IMR-90 (cell line): ENCODE results near the gene MPPED2. TPM values are rescaled to one million over a fixed set of nuclear protein-coding genes. Genes with fewer than 3 reads are reported as not detected.

Experiments
- ATAC-seq: fragments of 200-7000 bp; cut with Tn5 transposase; 2 replicates; pipeline ENCODE4 v1.9.1; 2020; ENCODE audit warnings: low read depth, mild to moderate bottlenecking, moderate library complexity
- BruUV-seq: library from RNA; stranded (reverse); fragments of 400-500 nt; replicated peaks from 2 replicates; lab custom pipeline; 2021; lab: Mats Ljungman, UMichigan
- CTCF ChIA-PET: fragments of 300-600 bp; formaldehyde crosslinking; extraction: SDS; loops from one replicate; lab custom pipeline; 2021; ENCODE audit warnings: antibody characterized with exemption; lab: Yijun Ruan, JAX
- POLR2A ChIA-PET: fragments of 300-600 bp; sonication (Branson Sonifier 250); formaldehyde crosslinking; loops from one replicate; lab custom pipeline; 2022; ENCODE audit warnings: antibody characterized with exemption; ENCODE audit not compliant: unreplicated experiment; lab: Charles Lee
- DNase-seq: peaks from one replicate; pipeline ENCODE4 v3.0.0; 2013
- H2AFZ ChIP-seq: replicated peaks from 2 replicates; pipeline ENCODE3; 2013; ENCODE audit warnings: low read length, mild to moderate bottlenecking; ENCODE audit not compliant: poor library complexity
- H2AK5ac ChIP-seq: 2 replicates; pipeline ENCODE4 v1.6.1; 2013; ENCODE audit warnings: low read depth, low read length, inconsistent platforms
- H2AK9ac ChIP-seq: replicated peaks from 2 replicates; pipeline ENCODE3; 2013; ENCODE audit warnings: mild to moderate bottlenecking, low read depth, low read length, moderate library complexity; ENCODE audit not compliant: poor library complexity
- H2BK120ac ChIP-seq: 2 replicates; pipeline ENCODE4 v1.6.1; 2013; ENCODE audit warnings: low read depth, low read length, inconsistent platforms
- H2BK15ac ChIP-seq: 3 replicates; pipeline ENCODE4 v1.6.1; 2013; ENCODE audit warnings: low read depth, low read length, inconsistent platforms
- H2BK20ac ChIP-seq: 2 replicates; pipeline ENCODE4 v1.6.1; 2013; ENCODE audit warnings: low read depth, mild to moderate bottlenecking, inconsistent platforms, low read length, moderate library complexity
- H2BK5ac ChIP-seq: 2 replicates; pipeline ENCODE4 v1.6.1; 2013; ENCODE audit warnings: mild to moderate bottlenecking, low read depth, low read length, inconsistent platforms; ENCODE audit not compliant: poor library complexity, severe bottlenecking
- H3K14ac ChIP-seq: replicated peaks from 2 replicates; pipeline ENCODE4 v1.6.1; 2013; ENCODE audit warnings: low read depth, low read length, inconsistent platforms
- H3K18ac ChIP-seq: 2 replicates; pipeline ENCODE4 v1.6.1; 2013; ENCODE audit warnings: low read depth, low read length, control low read depth
- H3K23ac ChIP-seq: 2 replicates; pipeline ENCODE4 v1.6.1; 2013; ENCODE audit warnings: low read depth, low read length, inconsistent platforms
- H3K27ac ChIP-seq: 2 replicates; pipeline ENCODE4 v1.5.1; 2013; ENCODE audit warnings: mild to moderate bottlenecking, control low read depth, low read length; ENCODE audit not compliant: insufficient read depth
- H3K27me3 ChIP-seq: 2 replicates; pipeline ENCODE4 v1.6.1; 2013; ENCODE audit warnings: low read length; ENCODE audit not compliant: control insufficient read depth, insufficient read depth
- H3K36me3 ChIP-seq: 2 replicates; pipeline ENCODE4 v1.6.1; 2013; ENCODE audit warnings: low read length, mixed read lengths; ENCODE audit not compliant: control insufficient read depth, insufficient read depth
- H3K4ac ChIP-seq: 2 replicates; pipeline ENCODE4 v1.6.1; 2013; ENCODE audit warnings: low read depth, low read length, inconsistent platforms
- H3K4me1 ChIP-seq: 2 replicates; pipeline ENCODE4 v1.6.1; 2013; ENCODE audit warnings: low read length, mixed read lengths; ENCODE audit not compliant: control insufficient read depth, insufficient read depth
- H3K4me2 ChIP-seq: 2 replicates; pipeline ENCODE4 v1.6.1; 2013; ENCODE audit warnings: low read depth, mild to moderate bottlenecking, control low read depth, low read length, moderate library complexity
- H3K4me3 ChIP-seq: 2 replicates; pipeline ENCODE4 v1.5.1; 2013; ENCODE audit warnings: low read depth, mild to moderate bottlenecking, control low read depth, low read length, moderate library complexity; ENCODE audit not compliant: insufficient read depth
- H3K56ac ChIP-seq: 2 replicates; pipeline ENCODE4 v1.6.1; 2013; ENCODE audit warnings: low read length, inconsistent platforms; ENCODE audit not compliant: insufficient read depth; ENCODE audit errors: extremely low read depth
- H3K79me1 ChIP-seq, 2 experiments: 2 replicates each; pipeline ENCODE4 v1.6.1; 2013; ENCODE audit warnings: low read length in 2 of 2, inconsistent platforms in 1 of 2, low read depth in 1 of 2
- H3K9ac ChIP-seq: 2 replicates; pipeline ENCODE4 v1.6.1; 2013; ENCODE audit warnings: low read depth, low read length, control low read depth
- H3K9me1 ChIP-seq: 2 replicates; pipeline ENCODE4 v1.6.1; 2013; ENCODE audit warnings: low read length, inconsistent platforms; ENCODE audit not compliant: insufficient read depth
- H3K9me3 ChIP-seq: 2 replicates; pipeline ENCODE4 v1.6.1; 2013; ENCODE audit warnings: low read length; ENCODE audit not compliant: control insufficient read depth, insufficient read depth
- H4K20me1 ChIP-seq: 2 replicates; pipeline ENCODE4 v1.6.1; 2013; ENCODE audit warnings: low read length, inconsistent platforms; ENCODE audit not compliant: insufficient read depth
- H4K5ac ChIP-seq: 2 replicates; pipeline ENCODE4 v1.6.1; 2013; ENCODE audit warnings: mild to moderate bottlenecking, low read depth, low read length, control low read depth
- H4K8ac ChIP-seq, 2 experiments: 2 replicates each; pipeline ENCODE4 v1.6.1; 2013; ENCODE audit warnings: low read depth in 2 of 2, low read length in 2 of 2, control low read depth in 1 of 2, inconsistent platforms in 1 of 2
- H4K91ac ChIP-seq: 2 replicates; pipeline ENCODE4 v1.6.1; 2013; ENCODE audit warnings: low read depth, low read length, inconsistent platforms; ENCODE audit not compliant: insufficient read depth
- BHLHE40 ChIP-seq: fragments of 150-350 bp; IDR thresholded peaks from 2 replicates; pipeline ENCODE4 v1.6.1; 2016; ENCODE audit warnings: mild to moderate bottlenecking, low read depth, low read length
- CEBPB ChIP-seq: IDR thresholded peaks from 2 replicates; pipeline ENCODE4 v1.6.1; 2012; ENCODE audit warnings: low read depth, low read length, improper control_type of control experiment
- CHD1 ChIP-seq: IDR thresholded peaks from 2 replicates; pipeline ENCODE4 v1.6.1; 2012; ENCODE audit warnings: low read depth, low read length, improper control_type of control experiment
- FOS ChIP-seq: fragments of 150-350 bp; IDR thresholded peaks from 2 replicates; pipeline ENCODE4 v1.6.1; 2016; ENCODE audit warnings: low read depth, low read length
- MAFK ChIP-seq: IDR thresholded peaks from 2 replicates; pipeline ENCODE4 v1.6.1; 2012; ENCODE audit warnings: low read depth, low read length, improper control_type of control experiment
- MAZ ChIP-seq: IDR thresholded peaks from 2 replicates; pipeline ENCODE4 v1.6.1; 2012; ENCODE audit warnings: low read depth, mild to moderate bottlenecking, low read length, improper control_type of control experiment, moderate library complexity, borderline replicate concordance
- MXI1 ChIP-seq: IDR thresholded peaks from 2 replicates; pipeline ENCODE4 v1.6.1; 2012; ENCODE audit warnings: low read depth, mild to moderate bottlenecking, low read length, moderate library complexity, borderline replicate concordance
- NFE2L2 ChIP-seq: fragments of 150-350 bp; IDR thresholded peaks from 2 replicates; pipeline ENCODE4 v1.6.1; 2016; ENCODE audit warnings: low read depth, mild to moderate bottlenecking, low read length
- POLR2A ChIP-seq: IDR thresholded peaks from 2 replicates; pipeline ENCODE4 v1.6.1; 2012; ENCODE audit warnings: mild to moderate bottlenecking, low read depth, low read length
- RAD21 ChIP-seq: IDR thresholded peaks from 2 replicates; pipeline ENCODE4 v1.6.1; 2012; ENCODE audit warnings: low read length, improper control_type of control experiment
- RCOR1 ChIP-seq: IDR thresholded peaks from 2 replicates; pipeline ENCODE4 v1.6.1; 2012; ENCODE audit warnings: mild to moderate bottlenecking, low read length, improper control_type of control experiment; ENCODE audit not compliant: insufficient replicate concordance
- RFX5 ChIP-seq: IDR thresholded peaks from 2 replicates; pipeline ENCODE4 v1.8.0; 2012; ENCODE audit warnings: low read depth, mild to moderate bottlenecking, low read length, moderate library complexity
- SMC3 ChIP-seq: fragments of 150-350 bp; IDR thresholded peaks from 2 replicates; pipeline ENCODE4 v1.6.1; 2016; ENCODE audit warnings: low read depth, mild to moderate bottlenecking, antibody characterized with exemption, low read length, moderate library complexity
- WGBS, 2 experiments: methylation state at CpG; one replicate each; pipeline versions ENCODE4 v1.1.5 to v1.1.7; 2013; ENCODE audit warnings: missing lambda C conversion rate in 2 of 2; ENCODE audit not compliant: insufficient read length in 1 of 2; ENCODE audit errors: extremely low coverage in 2 of 2; 5-methylcytosine and 5-hydroxymethylcytosine counted together
- dilution Hi-C: fragments of 300-500 bp; cut with HindIII; formaldehyde crosslinking; loops from one replicate; pipeline ENCODE4 v1.14.3; 2018; ENCODE audit warnings: low sequenced_read_pairs; ENCODE audit not compliant: unreplicated experiment
- in situ Hi-C: fragments of 300-500 bp; cut with MboI; formaldehyde crosslinking; loops from 3 replicates; pipeline ENCODE4 v1.14.3; 2019; ENCODE audit warnings: low sequenced_read_pairs, inconsistent platforms, mixed read lengths
- intact Hi-C: fragments of 100-400 bp; cut with micrococcal nuclease; formaldehyde crosslinking; loops from 2 replicates; pipeline ENCODE4 v1.10.0; 2022
- polyA plus RNA-seq, 3 experiments: library from polyadenylated mRNA; depleted of rRNA; stranded (reverse); fragments of >200 nt; gene quantifications; 2 replicates each; pipeline ENCODE4 v1.2.3, GENCODE V29; 2012; ENCODE audit warnings: low replicate concordance in 1 of 3
- total RNA-seq: library from RNA; depleted of rRNA; stranded (reverse); fragments of >200 nt; gene quantifications from 2 replicates; pipeline ENCODE4 v1.2.3, GENCODE V29; 2012
- TF ChIP-seq, protein P1 (sequence below): fragments of 150-350 bp; IDR thresholded peaks from 2 replicates; pipeline ENCODE4 v1.6.1; 2017; ENCODE audit warnings: mild to moderate bottlenecking, antibody characterized with exemption, low read length, low read depth
- TF ChIP-seq, protein P2 (sequence below): conservative IDR thresholded peaks from 2 replicates; pipeline ENCODE4 v1.5.1; 2012; ENCODE audit warnings: mild to moderate bottlenecking, low read depth, low read length, improper control_type of control experiment
- TF ChIP-seq, protein P3 (sequence below): fragments of 150-350 bp; IDR thresholded peaks from 2 replicates; pipeline ENCODE4 v1.6.1; 2016; ENCODE audit warnings: low read depth, mild to moderate bottlenecking, low read length, moderate library complexity, borderline replicate concordance

Gene MPPED2
- total and polyA plus RNA-seq, 2 of the 4 experiments (the other 2 are of a cell fraction), result 0.10 TPM; not detected in 1

DNA sequence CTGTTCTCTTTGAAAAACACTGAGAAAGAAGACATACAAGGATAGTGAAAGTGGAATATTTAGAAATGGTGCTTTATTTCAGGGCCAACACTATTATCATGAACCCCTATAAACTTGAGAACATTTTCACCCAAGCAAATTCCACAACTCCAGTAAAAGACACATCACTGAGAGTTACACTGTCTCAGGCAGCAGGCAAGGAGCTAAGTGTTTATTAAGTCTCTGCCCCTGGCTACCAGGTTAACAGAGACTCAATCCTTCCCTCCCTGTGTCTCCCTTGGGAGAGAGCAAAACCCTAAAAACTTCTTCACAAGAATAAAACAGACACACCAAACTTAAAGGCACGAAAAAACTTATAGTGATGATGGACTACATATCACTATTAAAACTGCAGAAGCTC, 18.5 kb downstream of the MPPED2 start:
- no peak overlapping the region for H4K91ac ChIP-seq
- WGBS, 2 experiments, result no CpG with 5 or more reads among the region's 1 CpG
- no peak overlapping the region for H2AFZ ChIP-seq
- dilution Hi-C loops, result no loop called here
- no peak overlapping the region for H4K5ac ChIP-seq
- ChIA-PET CTCF (no interaction called here), POLR2A (no interaction called here)
- no peak overlapping the region for H2BK5ac ChIP-seq
- no peaks in the 10 kb centered on the region for H3K27me3 ChIP-seq
- no peak overlapping the region for H3K4me2 ChIP-seq
- H3K56ac ChIP-seq, result no peak overlapping the region
- H3K4ac ChIP-seq, result no peak overlapping the region
- H2BK120ac ChIP-seq, result no peak overlapping the region
- no peaks in the 10 kb centered on the region for H3K36me3 ChIP-seq
- TF ChIP-seq NFE2L2, result no peak
- TF ChIP-seq, protein P1, sequence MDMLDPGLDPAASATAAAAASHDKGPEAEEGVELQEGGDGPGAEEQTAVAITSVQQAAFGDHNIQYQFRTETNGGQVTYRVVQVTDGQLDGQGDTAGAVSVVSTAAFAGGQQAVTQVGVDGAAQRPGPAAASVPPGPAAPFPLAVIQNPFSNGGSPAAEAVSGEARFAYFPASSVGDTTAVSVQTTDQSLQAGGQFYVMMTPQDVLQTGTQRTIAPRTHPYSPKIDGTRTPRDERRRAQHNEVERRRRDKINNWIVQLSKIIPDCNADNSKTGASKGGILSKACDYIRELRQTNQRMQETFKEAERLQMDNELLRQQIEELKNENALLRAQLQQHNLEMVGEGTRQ, result no peak
- no peak for TF ChIP-seq MAZ
- no peak for TF ChIP-seq CHD1
- TF ChIP-seq BHLHE40, result no peak
- no peak for TF ChIP-seq MAFK
- no peak for TF ChIP-seq FOS
- TF ChIP-seq RCOR1, result no peak
- TF ChIP-seq, protein P2, sequence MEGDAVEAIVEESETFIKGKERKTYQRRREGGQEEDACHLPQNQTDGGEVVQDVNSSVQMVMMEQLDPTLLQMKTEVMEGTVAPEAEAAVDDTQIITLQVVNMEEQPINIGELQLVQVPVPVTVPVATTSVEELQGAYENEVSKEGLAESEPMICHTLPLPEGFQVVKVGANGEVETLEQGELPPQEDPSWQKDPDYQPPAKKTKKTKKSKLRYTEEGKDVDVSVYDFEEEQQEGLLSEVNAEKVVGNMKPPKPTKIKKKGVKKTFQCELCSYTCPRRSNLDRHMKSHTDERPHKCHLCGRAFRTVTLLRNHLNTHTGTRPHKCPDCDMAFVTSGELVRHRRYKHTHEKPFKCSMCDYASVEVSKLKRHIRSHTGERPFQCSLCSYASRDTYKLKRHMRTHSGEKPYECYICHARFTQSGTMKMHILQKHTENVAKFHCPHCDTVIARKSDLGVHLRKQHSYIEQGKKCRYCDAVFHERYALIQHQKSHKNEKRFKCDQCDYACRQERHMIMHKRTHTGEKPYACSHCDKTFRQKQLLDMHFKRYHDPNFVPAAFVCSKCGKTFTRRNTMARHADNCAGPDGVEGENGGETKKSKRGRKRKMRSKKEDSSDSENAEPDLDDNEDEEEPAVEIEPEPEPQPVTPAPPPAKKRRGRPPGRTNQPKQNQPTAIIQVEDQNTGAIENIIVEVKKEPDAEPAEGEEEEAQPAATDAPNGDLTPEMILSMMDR, result no peak
- no peak for TF ChIP-seq RAD21
- TF ChIP-seq MXI1, result no peak
- no peak for TF ChIP-seq CEBPB
- no peak for TF ChIP-seq POLR2A
- TF ChIP-seq, protein P3, sequence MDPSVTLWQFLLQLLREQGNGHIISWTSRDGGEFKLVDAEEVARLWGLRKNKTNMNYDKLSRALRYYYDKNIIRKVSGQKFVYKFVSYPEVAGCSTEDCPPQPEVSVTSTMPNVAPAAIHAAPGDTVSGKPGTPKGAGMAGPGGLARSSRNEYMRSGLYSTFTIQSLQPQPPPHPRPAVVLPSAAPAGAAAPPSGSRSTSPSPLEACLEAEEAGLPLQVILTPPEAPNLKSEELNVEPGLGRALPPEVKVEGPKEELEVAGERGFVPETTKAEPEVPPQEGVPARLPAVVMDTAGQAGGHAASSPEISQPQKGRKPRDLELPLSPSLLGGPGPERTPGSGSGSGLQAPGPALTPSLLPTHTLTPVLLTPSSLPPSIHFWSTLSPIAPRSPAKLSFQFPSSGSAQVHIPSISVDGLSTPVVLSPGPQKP, result no peak
- no peak for TF ChIP-seq SMC3
- TF ChIP-seq RFX5, result no peak
- no TSS peak for BruUV-seq
- no peak overlapping the region for H3K18ac ChIP-seq
- H4K8ac ChIP-seq, result no peak overlapping the region
- H3K79me1 ChIP-seq, result no peaks in the 10 kb centered on the region
- H3K4me1 ChIP-seq, result no peaks in the 10 kb centered on the region
- H3K14ac ChIP-seq, result no peak overlapping the region
- in situ Hi-C loops, result no loop called here
- H3K23ac ChIP-seq, result no peak overlapping the region
- H3K9me1 ChIP-seq, result no peaks in the 10 kb centered on the region
- H3K27ac ChIP-seq, result no peak overlapping the region
- no peak for ATAC-seq
- DNase-seq, result no peak
- H3K9ac ChIP-seq, result no peak overlapping the region
- H2BK15ac ChIP-seq, result no peak overlapping the region
- H2AK9ac ChIP-seq, result no peak overlapping the region
- no peak overlapping the region for H2AK5ac ChIP-seq
- no peaks in the 10 kb centered on the region for H3K9me3 ChIP-seq
- intact Hi-C loops, result no loop called here
- no peak overlapping the region for H2BK20ac ChIP-seq
- no peaks in the 10 kb centered on the region for H4K20me1 ChIP-seq
- no peak overlapping the region for H3K4me3 ChIP-seq
